GM23248 (cell line): Measurements from ENCODE around the gene TTC28. TPM values are rescaled to one million over a fixed set of nuclear protein-coding genes. Genes with fewer than 3 reads are reported as not detected.
A peak's percentile ranks its signal among the peaks of the same experiment; 100 is the strongest.
"Not testable (repeated sequence)": the region's sequence is repeated elsewhere in the genome, so short reads cannot be mapped to it uniquely, and the experiment has no call there.

Experiments used
- DNase-seq: peaks from one replicate; pipeline ENCODE4 v3.0.0-alpha.2; 2015
- H2AFZ ChIP-seq: fragments of 200-600 bp; sonication (generic); 2 replicates; pipeline ENCODE4 v1.6.1; 2016; ENCODE audit warnings: antibody characterized with exemption
- H3F3A ChIP-seq: fragments of 200-600 bp; sonication (generic); 2 replicates; pipeline ENCODE4 v1.6.1; 2016; ENCODE audit warnings: mild to moderate bottlenecking, antibody characterized with exemption, mixed run types; ENCODE audit not compliant: insufficient read depth
- H3K27ac ChIP-seq: fragments of 200-600 bp; sonication (generic); 2 replicates; pipeline ENCODE4 v1.5.1; 2016; ENCODE audit warnings: mild to moderate bottlenecking
- H3K27me3 ChIP-seq: fragments of 200-600 bp; sonication (generic); replicated peaks from 2 replicates; pipeline ENCODE4 v1.6.1; 2016; ENCODE audit warnings: mild to moderate bottlenecking; ENCODE audit not compliant: insufficient read depth
- H3K36me3 ChIP-seq: fragments of 200-600 bp; sonication (generic); 2 replicates; pipeline ENCODE4 v1.6.1; 2016; ENCODE audit warnings: low read depth, mild to moderate bottlenecking
- H3K4me1 ChIP-seq: fragments of 200-600 bp; sonication (generic); 2 replicates; pipeline ENCODE4 v1.6.1; 2016; ENCODE audit warnings: mild to moderate bottlenecking; ENCODE audit not compliant: insufficient read depth
- H3K4me2 ChIP-seq: fragments of 200-600 bp; sonication (generic); one replicate; pipeline ENCODE4 v1.6.1; 2016; ENCODE audit warnings: mild to moderate bottlenecking; ENCODE audit not compliant: unreplicated experiment
- H3K4me3 ChIP-seq: fragments of 200-600 bp; sonication (generic); 2 replicates; pipeline ENCODE4 v1.5.1; 2016; ENCODE audit warnings: mild to moderate bottlenecking
- H3K79me2 ChIP-seq: fragments of 200-600 bp; sonication (generic); 2 replicates; pipeline ENCODE4 v1.6.1; 2016; ENCODE audit warnings: mild to moderate bottlenecking; ENCODE audit not compliant: insufficient read depth
- H3K9ac ChIP-seq: fragments of 200-600 bp; sonication (generic); 2 replicates; pipeline ENCODE4 v1.6.1; 2016; ENCODE audit warnings: mild to moderate bottlenecking
- H3K9me2 ChIP-seq: fragments of 200-600 bp; sonication (generic); 2 replicates; pipeline ENCODE4 v1.6.1; 2016; ENCODE audit warnings: mixed run types, mild to moderate bottlenecking, moderate library complexity; ENCODE audit not compliant: insufficient read depth
- H3K9me3 ChIP-seq: fragments of 200-600 bp; sonication (generic); one replicate; pipeline ENCODE4 v1.6.1; 2017; ENCODE audit warnings: low read depth
- H4K20me1 ChIP-seq: fragments of 200-600 bp; sonication (generic); 2 replicates; pipeline ENCODE4 v1.6.0; 2016; ENCODE audit not compliant: insufficient read depth
- EZH2 ChIP-seq: fragments of 200-600 bp; sonication (generic); IDR thresholded peaks from 2 replicates; pipeline ENCODE4 v1.6.1; 2018; ENCODE audit warnings: antibody characterized with exemption, mild to moderate bottlenecking; ENCODE audit not compliant: insufficient read depth, poor library complexity, severe bottlenecking
- EZH2phosphoT487 ChIP-seq: fragments of 200-600 bp; sonication (generic); IDR thresholded peaks from 2 replicates; pipeline ENCODE4 v1.6.1; 2018; ENCODE audit warnings: antibody characterized with exemption, moderate library complexity, mild to moderate bottlenecking, low read depth; ENCODE audit not compliant: insufficient read depth
- WGBS, 2 experiments: methylation state at CpG; one replicate each; pipeline ENCODE4 v1.1.6; 2015 to 2017; ENCODE audit warnings: low lambda C conversion rate in 2 of 2, low coverage in 1 of 2; ENCODE audit errors: missing lambda C conversion rate in 2 of 2; 5-methylcytosine and 5-hydroxymethylcytosine counted together
- in situ Hi-C: fragments of 300-500 bp; cut with MboI; formaldehyde crosslinking; loops from 2 replicates; pipeline ENCODE4 v1.15.0; 2020
- polyA plus RNA-seq: library from polyadenylated mRNA; unstranded; fragments of >200 nt; fragmentation: Nextera tagmentation; extraction: Ambion mirVana; gene quantifications from 2 replicates; pipeline ENCODE4 v1.2.1, GENCODE V29; 2016
- total RNA-seq: library from RNA; depleted of rRNA; stranded (reverse); fragments of >200 nt; shearing (Covaris generic); gene quantifications from 2 replicates; pipeline ENCODE4 v1.2.3, GENCODE V29; 2014

TTC28 gene
- total and polyA plus RNA-seq, 2 experiments from 2014 or later = 12.5 to 41.9 TPM

GRCh38 chr22:28171115-28171514, 508.5 kb downstream of the TTC28 start:
- WGBS, 2 experiments = 83 to 85% methylated on average over 2 of the region's 2 CpGs
- H3K4me3 ChIP-seq = no peak overlapping the region
- no peak overlapping the region for H3K9ac ChIP-seq
- peaks cover 25% of the 10 kb centered on the region for H3K79me2 ChIP-seq
- H3K27me3 ChIP-seq = no peaks in the 10 kb centered on the region
- H3K4me1 ChIP-seq = peaks cover 18% of the 10 kb centered on the region
- no peak overlapping the region for H3K4me2 ChIP-seq
- H3F3A ChIP-seq = no peaks in the 10 kb centered on the region; the same call in 1 of the 2 replicates
- H3K27ac ChIP-seq = no peak overlapping the region
- H2AFZ ChIP-seq = no peak overlapping the region
- H3K9me2 ChIP-seq = no peaks in the 10 kb centered on the region
- in situ Hi-C loops = no loop called here
- H4K20me1 ChIP-seq = no peaks in the 10 kb centered on the region
- TF ChIP-seq EZH2 = no peak
- no peak for TF ChIP-seq EZH2phosphoT487
- no peaks in the 10 kb centered on the region for H3K36me3 ChIP-seq
- DNase-seq = no peak
- H3K9me3 ChIP-seq = no peaks in the 10 kb centered on the region

- H3F3A ChIP-seq, H3K4me2 ChIP-seq, H3K9me3 ChIP-seq, H3K9me2 ChIP-seq, H4K20me1 ChIP-seq, H2AFZ ChIP-seq, H3K4me3 ChIP-seq, H3K36me3 ChIP-seq, in situ Hi-C loops, H3K9ac ChIP-seq, DNase-seq, H3K27ac ChIP-seq, H3K27me3 ChIP-seq: not testable (repeated sequence)
- Histone ChIP-seq H3K4me1 (peaks cover 18% of the 10 kb centered on the region), H3K79me2 (peaks cover 21% of the 10 kb centered on the region; the same call in 1 of the 2 replicates)
- WGBS, 2 experiments = 91 to 96% methylated on average over 2 of the region's 2 CpGs
Measured at GRCh38 chr22:28169314-28169713, 510.3 kb downstream of the TTC28 start.

GRCh38 chr22:28155808-28156207, 523.8 kb downstream of the TTC28 start:
- H3K79me2 ChIP-seq = peaks cover 32% of the 10 kb centered on the region
- no peak overlapping the region for H3K4me2 ChIP-seq
- no peaks in the 10 kb centered on the region for H3K36me3 ChIP-seq
- no peaks in the 10 kb centered on the region for H4K20me1 ChIP-seq
- H3K27ac ChIP-seq = no peak overlapping the region
- H3K9me3 ChIP-seq = no peaks in the 10 kb centered on the region
- no peaks in the 10 kb centered on the region for H3F3A ChIP-seq
- H3K4me3 ChIP-seq = no peak overlapping the region
- TF ChIP-seq EZH2 (no peak), EZH2phosphoT487 (no peak)
- H3K4me1 ChIP-seq = peaks cover 10% of the 10 kb centered on the region
- peak; percentile 36 for DNase-seq
- no peaks in the 10 kb centered on the region for H3K9me2 ChIP-seq
- in situ Hi-C loops = no loop called here
- no peak overlapping the region for H2AFZ ChIP-seq
- no peak overlapping the region for H3K9ac ChIP-seq
- no peaks in the 10 kb centered on the region for H3K27me3 ChIP-seq

GRCh38 chr22:28154861-28155260, 524.8 kb downstream of the TTC28 start:
- Histone ChIP-seq H3K27me3 (no peaks in the 10 kb centered on the region), H3K9me2 (no peaks in the 10 kb centered on the region), H3K9ac (no peak overlapping the region), H3K36me3 (no peaks in the 10 kb centered on the region), H4K20me1 (no peaks in the 10 kb centered on the region), H3K27ac (no peak overlapping the region), H3K79me2 (peaks cover 32% of the 10 kb centered on the region), H3K4me2 (no peak overlapping the region), H3K4me3 (no peak overlapping the region), H3F3A (no peaks in the 10 kb centered on the region), H2AFZ (no peak overlapping the region), H3K9me3 (no peaks in the 10 kb centered on the region), H3K4me1 (peaks cover 10% of the 10 kb centered on the region)
- peak; percentile 41 for DNase-seq
- TF ChIP-seq EZH2 (no peak), EZH2phosphoT487 (no peak)
- WGBS, 2 experiments = 78 to 86% methylated on average over 2 of the region's 2 CpGs
- in situ Hi-C loops = no loop called here

- H4K20me1 ChIP-seq = no peaks in the 10 kb centered on the region
- peaks cover 4% of the 10 kb centered on the region; the same call in 1 of the 2 replicates for H3K79me2 ChIP-seq
- no peaks in the 10 kb centered on the region for H3K9me3 ChIP-seq
- in situ Hi-C loops = no loop called here
- H3F3A ChIP-seq = peaks cover 4% of the 10 kb centered on the region; the same call in 1 of the 2 replicates
- H3K36me3 ChIP-seq = no peaks in the 10 kb centered on the region
- H3K27me3 ChIP-seq = no peaks in the 10 kb centered on the region
- no peak overlapping the region for H3K4me3 ChIP-seq
- peaks cover 19% of the 10 kb centered on the region for H3K4me1 ChIP-seq
- H3K27ac ChIP-seq = no peak overlapping the region
- H3K9ac ChIP-seq = no peak overlapping the region
- 84 to 89% methylated on average over 4 of the region's 4 CpGs for WGBS, 2 experiments
- no peak for DNase-seq
- H2AFZ ChIP-seq = no peak overlapping the region
- no peak overlapping the region for H3K4me2 ChIP-seq
- H3K9me2 ChIP-seq = no peaks in the 10 kb centered on the region
- TF ChIP-seq EZH2 = no peak
- TF ChIP-seq EZH2phosphoT487 = no peak
Measured at GRCh38 chr22:28151151-28151816, 528.4 kb downstream of the TTC28 start.
